K562 (cell line): ENCODE data around the gene TRIO. TPM values are rescaled to one million over a fixed set of nuclear protein-coding genes. Genes with fewer than 3 reads are reported as not detected.
A peak's percentile ranks its signal among the peaks of the same experiment; 100 is the strongest.

Experiments used
- CBX1 ChIP-seq: sonication (generic); IDR thresholded peaks from 2 replicates; pipeline ENCODE4 v1.6.1; 2016; ENCODE audit warnings: antibody characterized with exemption, low read depth, mild to moderate bottlenecking
- CHD4 ChIP-seq: fragments of 200-600 bp; sonication (generic); IDR thresholded peaks from 3 replicates; pipeline ENCODE4 v1.6.1; 2012; ENCODE audit warnings: low read depth, mild to moderate bottlenecking, mixed read lengths, low read length, inconsistent platforms; ENCODE audit not compliant: insufficient read depth, insufficient replicate concordance, poor library complexity, severe bottlenecking
- CREBBP ChIP-seq: IDR thresholded peaks from one replicate; pipeline ENCODE4 v1.6.1; 2012; ENCODE audit warnings: low read depth, mild to moderate bottlenecking, control low read depth, inconsistent platforms, low read length
- CTBP1 ChIP-seq: fragments of 450-650 bp; IDR thresholded peaks from 2 replicates; pipeline ENCODE4 v1.6.1; 2016; ENCODE audit warnings: borderline replicate concordance
- ETV1 ChIP-seq: fragments of 450-650 bp; conservative IDR thresholded peaks from 2 replicates; pipeline ENCODE4 v1.6.1; 2016; ENCODE audit warnings: missing genetic modification characterization, control low read depth, low read depth, missing compliant biosample characterization
- GATAD2A ChIP-seq: fragments of 450-650 bp; IDR thresholded peaks from 2 replicates; pipeline ENCODE4 v1.6.1; 2017
- HDAC2 ChIP-seq: fragments of 450-650 bp; IDR thresholded peaks from 2 replicates; pipeline ENCODE4 v1.6.1; 2016; ENCODE audit warnings: mild to moderate bottlenecking
- HMGN3 ChIP-seq: IDR thresholded peaks from 2 replicates; pipeline ENCODE4 v1.6.1; 2011; ENCODE audit warnings: borderline replicate concordance, low read depth, mild to moderate bottlenecking, mixed read lengths, low read length; ENCODE audit not compliant: insufficient read length; ENCODE audit errors: extremely low read depth
- KDM1A ChIP-seq, 2 experiments: fragments of 450-650 bp; IDR thresholded peaks; 2 replicates each; pipeline ENCODE4 v1.6.1; 2016; ENCODE audit warnings: mild to moderate bottlenecking in 2 of 2
- MYBL2 ChIP-seq, 2 experiments: fragments of 450-650 bp in 1 of 2; sonication (generic) in 1 of 2; formaldehyde crosslinking in 1 of 2; IDR thresholded peaks; 2 replicates each; pipeline versions ENCODE4 v1.6.1 to v1.8.1; 2017 to 2022; ENCODE audit warnings: borderline replicate concordance in 1 of 2, inconsistent platforms in 1 of 2, low read depth in 1 of 2, mild to moderate bottlenecking in 1 of 2, missing genetic modification reagents in 1 of 2, moderate library complexity in 1 of 2
- MYC ChIP-seq, 2 experiments: fragments of 250-450 bp in 1 of 2; sonication (Bioruptor Pico) in 1 of 2; IDR thresholded peaks; 2 replicates each; pipeline versions ENCODE4 v1.5.1 to v1.6.1; 2012 to 2021; ENCODE audit warnings: low read depth in 2 of 2, borderline replicate concordance in 1 of 2, improper control_type of control experiment in 1 of 2, low read length in 1 of 2, mild to moderate bottlenecking in 1 of 2, moderate library complexity in 1 of 2
- NFIC ChIP-seq: fragments of 450-650 bp; IDR thresholded peaks from 2 replicates; pipeline ENCODE4 v1.6.1; 2017; ENCODE audit warnings: mild to moderate bottlenecking, inconsistent platforms
- NR2F6 ChIP-seq: fragments of 450-650 bp; formaldehyde crosslinking; IDR thresholded peaks from 2 replicates; pipeline ENCODE4 v1.4.0; 2020; ENCODE audit warnings: mild to moderate bottlenecking
- PYGO2 ChIP-seq: fragments of 450-650 bp; IDR thresholded peaks from 2 replicates; pipeline ENCODE4 v1.6.1; 2016; ENCODE audit warnings: mild to moderate bottlenecking, missing genetic modification characterization, moderate library complexity, missing compliant biosample characterization
- SLC30A9 ChIP-seq: fragments of 250-450 bp; sonication (Bioruptor Pico); IDR thresholded peaks from 2 replicates; pipeline ENCODE4 v1.8.0; 2022; ENCODE audit warnings: mild to moderate bottlenecking, moderate library complexity
- SMARCE1 ChIP-seq: fragments of 450-650 bp; IDR thresholded peaks from 2 replicates; pipeline ENCODE4 v1.7.1; 2016; ENCODE audit warnings: mild to moderate bottlenecking
- TEAD1 ChIP-seq, 2 experiments: fragments of 450-650 bp in 1 of 2; sonication (generic) in 1 of 2; formaldehyde crosslinking; IDR thresholded peaks; 2 replicates each; pipeline versions ENCODE4 v1.4.0 to v1.8.0; 2020 to 2022; ENCODE audit warnings: mild to moderate bottlenecking in 2 of 2, missing genetic modification reagents in 1 of 2
- ZBTB5 ChIP-seq: fragments of 450-650 bp; IDR thresholded peaks from 2 replicates; pipeline ENCODE4 v1.6.1; 2017; ENCODE audit warnings: antibody characterized with exemption
- ZNF280A ChIP-seq: fragments of 450-650 bp; IDR thresholded peaks from 2 replicates; pipeline ENCODE4 v1.6.1; 2018; ENCODE audit warnings: mild to moderate bottlenecking, low read depth; ENCODE audit not compliant: partially characterized antibody
- ZNF3 ChIP-seq: fragments of 250-450 bp; sonication (Bioruptor Pico); IDR thresholded peaks from 2 replicates; pipeline ENCODE4 v1.5.0; 2021; ENCODE audit warnings: mild to moderate bottlenecking, moderate library complexity
- ZNF384 ChIP-seq: IDR thresholded peaks from 2 replicates; pipeline ENCODE4 v1.6.1; 2012; ENCODE audit warnings: low read depth, low read length, improper control_type of control experiment
- ZNF436 ChIP-seq: fragments of 250-450, 450-650 bp; sonication (Bioruptor Pico); formaldehyde crosslinking; IDR thresholded peaks from 2 replicates; pipeline ENCODE4 v1.7.0; 2020; ENCODE audit warnings: mild to moderate bottlenecking
- polyA plus RNA-seq, 8 experiments: library from polyadenylated mRNA; depleted of rRNA in 4 of 8; stranded (reverse) in 5 of 8; unstranded in 3 of 8; fragments of >200 nt; fragmentation: Nextera tagmentation in 2 of 8; fragmentation: Illumina TruSeq in 1 of 8; extraction: Ambion mirVana in 2 of 8; extraction: Trizol in 1 of 8; gene quantifications; 2 replicates each; pipeline versions ENCODE4 v1.2.1 to v1.2.3, GENCODE V29; 2011 to 2014; ENCODE audit warnings: inconsistent platforms in 1 of 8, missing spikeins in 1 of 8
- total RNA-seq, 7 experiments: library from RNA; depleted of rRNA in 6 of 7; stranded (reverse); fragments of >200 nt in 6 of 7; fragmentation: Illumina TruSeq in 2 of 7; extraction: Trizol in 2 of 7; gene quantifications; 2 replicates each; pipeline versions ENCODE4 v1.2.1 to v1.2.3, GENCODE V29; 2011 to 2021; ENCODE audit warnings: low replicate concordance in 1 of 7
- TF ChIP-seq, protein P1 (sequence below): fragments of 250-450 bp; sonication (Bioruptor Pico); IDR thresholded peaks from 2 replicates; pipeline ENCODE4 v1.5.0; 2021; ENCODE audit warnings: mild to moderate bottlenecking, borderline replicate concordance
- TF ChIP-seq, protein P2 (sequence below): fragments of 250-450 bp; sonication (Bioruptor Pico); IDR thresholded peaks from 2 replicates; pipeline ENCODE4 v1.8.0; 2021; ENCODE audit warnings: moderate library complexity, mild to moderate bottlenecking, inconsistent platforms

TRIO gene
- total and polyA plus RNA-seq, 9 of the 15 experiments (the other 6 are each of a cell fraction or from before 2014, with no cell fraction given) = 0.24 to 5.0 (median 1.1) TPM

- TF ChIP-seq, protein P1, sequence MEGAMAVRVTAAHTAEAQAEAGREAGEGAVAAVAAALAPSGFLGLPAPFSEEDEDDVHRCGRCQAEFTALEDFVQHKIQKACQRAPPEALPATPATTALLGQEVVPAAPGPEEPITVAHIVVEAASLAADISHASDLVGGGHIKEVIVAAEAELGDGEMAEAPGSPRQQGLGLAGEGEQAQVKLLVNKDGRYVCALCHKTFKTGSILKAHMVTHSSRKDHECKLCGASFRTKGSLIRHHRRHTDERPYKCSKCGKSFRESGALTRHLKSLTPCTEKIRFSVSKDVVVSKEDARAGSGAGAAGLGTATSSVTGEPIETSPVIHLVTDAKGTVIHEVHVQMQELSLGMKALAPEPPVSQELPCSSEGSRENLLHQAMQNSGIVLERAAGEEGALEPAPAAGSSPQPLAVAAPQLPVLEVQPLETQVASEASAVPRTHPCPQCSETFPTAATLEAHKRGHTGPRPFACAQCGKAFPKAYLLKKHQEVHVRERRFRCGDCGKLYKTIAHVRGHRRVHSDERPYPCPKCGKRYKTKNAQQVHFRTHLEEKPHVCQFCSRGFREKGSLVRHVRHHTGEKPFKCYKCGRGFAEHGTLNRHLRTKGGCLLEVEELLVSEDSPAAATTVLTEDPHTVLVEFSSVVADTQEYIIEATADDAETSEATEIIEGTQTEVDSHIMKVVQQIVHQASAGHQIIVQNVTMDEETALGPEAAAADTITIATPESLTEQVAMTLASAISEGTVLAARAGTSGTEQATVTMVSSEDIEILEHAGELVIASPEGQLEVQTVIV (CRISPR knock-in tag) = peak; percentile 89
- no peak for TF ChIP-seq KDM1A (IDR thresholded peaks at IDR 0.05)
- TF ChIP-seq, protein P2, sequence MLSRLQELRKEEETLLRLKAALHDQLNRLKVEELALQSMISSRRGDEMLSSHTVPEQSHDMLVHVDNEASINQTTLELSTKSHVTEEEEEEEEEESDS = no peak
- no peak for TF ChIP-seq ZNF280A
- TF ChIP-seq PYGO2 (tag) = no peak
- TF ChIP-seq CTBP1 = no peak
- no peak for TF ChIP-seq SLC30A9 (CRISPR knock-in tag)
- TF ChIP-seq HMGN3 = no peak
- no peak for TF ChIP-seq CREBBP
- TF ChIP-seq SMARCE1 = no peak; the same call in 1 of the 2 replicates
- no peak for TF ChIP-seq MYC (IDR thresholded peaks at IDR 0.05; ENCODE audit: low read depth, low read length)
- TF ChIP-seq MYC (CRISPR knock-in tag; IDR thresholded peaks at IDR 0.05; ENCODE audit: borderline replicate concordance, low read depth) = no peak
- no peak for TF ChIP-seq HDAC2
- no peak for TF ChIP-seq ZBTB5
- TF ChIP-seq CBX1 = no peak
- TF ChIP-seq ZNF3 (CRISPR knock-in tag) = no peak
- TF ChIP-seq CHD4 = no peak
- no peak for TF ChIP-seq NR2F6 (CRISPR knock-in tag)
- no peak for TF ChIP-seq ETV1
- peak; percentile 88 for TF ChIP-seq ZNF384
- no peak for TF ChIP-seq TEAD1 (CRISPR knock-in tag; IDR thresholded peaks at IDR 0.05)
- TF ChIP-seq MYBL2 (IDR thresholded peaks at IDR 0.05; ENCODE audit: low read depth) = no peak
- no peak for TF ChIP-seq MYBL2 (CRISPR knock-in tag; IDR thresholded peaks at IDR 0.05; ENCODE audit: borderline replicate concordance)
- no peak for TF ChIP-seq NFIC
- TF ChIP-seq ZNF436 (CRISPR knock-in tag) = no peak
- TF ChIP-seq GATAD2A = no peak
Observed at GRCh38 chr5:14463629-14464028, 320.5 kb downstream of the TRIO start (continued).
